GM12878 (cell line): ENCODE measurements around the gene SRRM3. TPM values are rescaled to one million over a fixed set of nuclear protein-coding genes. Genes with fewer than 3 reads are reported as not detected.

Experiments
- BCLAF1 ChIP-seq: fragments of 450-650 bp; IDR thresholded peaks from 2 replicates; pipeline ENCODE4 v1.6.1; 2017; ENCODE audit warnings: antibody characterized with exemption, mild to moderate bottlenecking, moderate library complexity
- CBX5 ChIP-seq: sonication (generic); IDR thresholded peaks from 2 replicates; pipeline ENCODE4 v1.6.1; 2016; ENCODE audit warnings: low read depth, moderate library complexity, mild to moderate bottlenecking, inconsistent platforms
- CEBPB ChIP-seq, 2 experiments: fragments of 150-350 bp in 1 of 2; IDR thresholded peaks; 2 replicates each; pipeline ENCODE4 v1.6.1; 2012 to 2014; ENCODE audit warnings: low read depth in 2 of 2, low read length in 2 of 2, borderline replicate concordance in 1 of 2, inconsistent platforms in 1 of 2
- CTCF ChIP-seq, 3 experiments: IDR thresholded peaks in 2 of 3; conservative IDR thresholded peaks in 1 of 3; 2 replicates each; pipeline ENCODE4 v1.5.1; 2011; ENCODE audit warnings: low read depth in 3 of 3, low read length in 3 of 3, mild to moderate bottlenecking in 3 of 3, control low read depth in 2 of 3, moderate library complexity in 2 of 3, inconsistent platforms in 1 of 3, mixed read lengths in 1 of 3; ENCODE audit not compliant: control insufficient read depth in 2 of 3, insufficient read depth in 1 of 3; ENCODE audit errors: extremely low read depth in 1 of 3
- HDAC6 ChIP-seq: fragments of 200-600 bp; sonication (generic); IDR thresholded peaks from one replicate; pipeline ENCODE4 v1.8.0; 2017; ENCODE audit warnings: antibody characterized with exemption; ENCODE audit not compliant: unreplicated experiment
- IKZF1 ChIP-seq: fragments of 450-650 bp; conservative IDR thresholded peaks from 2 replicates; pipeline ENCODE4 v1.6.1; 2017; ENCODE audit warnings: antibody characterized with exemption, mild to moderate bottlenecking
- KAT2A ChIP-seq: conservative IDR thresholded peaks from 2 replicates; pipeline ENCODE4 v1.6.1; 2011; ENCODE audit warnings: low read depth, low read length; ENCODE audit not compliant: control insufficient read depth
- NFIC ChIP-seq: IDR thresholded peaks from 2 replicates; pipeline ENCODE4 v1.6.1; 2012; ENCODE audit warnings: low read depth, mild to moderate bottlenecking, inconsistent platforms, low read length, moderate library complexity
- PML ChIP-seq: IDR thresholded peaks from 2 replicates; pipeline ENCODE4 v1.6.1; 2012; ENCODE audit warnings: low read length, inconsistent platforms
- RB1 ChIP-seq: fragments of 450-650 bp; formaldehyde crosslinking; IDR thresholded peaks from 2 replicates; pipeline ENCODE4 v1.6.1; 2017; ENCODE audit warnings: mild to moderate bottlenecking, borderline replicate concordance
- RCOR1 ChIP-seq: conservative IDR thresholded peaks from 2 replicates; pipeline ENCODE4 v1.6.1; 2012; ENCODE audit warnings: low read depth, low read length, improper control_type of control experiment
- SMARCA5 ChIP-seq: fragments of 450-650 bp; IDR thresholded peaks from 2 replicates; pipeline ENCODE4 v1.6.1; 2017; ENCODE audit warnings: mild to moderate bottlenecking
- TCF7 ChIP-seq: IDR thresholded peaks from 2 replicates; pipeline ENCODE4 v1.6.1; 2014; ENCODE audit warnings: antibody characterized with exemption, borderline replicate concordance
- ZBTB11 ChIP-seq: fragments of 450-650 bp; formaldehyde crosslinking; IDR thresholded peaks from 2 replicates; pipeline ENCODE4 v1.5.0; 2022; ENCODE audit warnings: mild to moderate bottlenecking, missing genetic modification characterization
- ZNF24 ChIP-seq: fragments of 450-650 bp; IDR thresholded peaks from 2 replicates; pipeline ENCODE4 v1.6.1; 2017; ENCODE audit warnings: antibody characterized with exemption, mild to moderate bottlenecking
- ZNF592 ChIP-seq: fragments of 450-650 bp; IDR thresholded peaks from 2 replicates; pipeline ENCODE4 v1.6.1; 2017; ENCODE audit warnings: mild to moderate bottlenecking, moderate library complexity
- ZSCAN29 ChIP-seq: fragments of 450-650 bp; IDR thresholded peaks from 2 replicates; pipeline ENCODE4 v1.6.1; 2017; ENCODE audit warnings: mild to moderate bottlenecking, moderate library complexity
- polyA plus RNA-seq, 11 experiments: library from polyadenylated mRNA; depleted of rRNA in 4 of 11; unstranded in 6 of 11; stranded (reverse) in 5 of 11; fragments of >200 nt; fragmentation: Nextera tagmentation in 4 of 11; fragmentation: Illumina TruSeq in 1 of 11; extraction: Ambion mirVana in 4 of 11; extraction: Trizol in 1 of 11; gene quantifications; 1 replicate in 1 of 11; 2 replicates in 10 of 11; pipeline versions ENCODE4 v1.2.1 to v1.2.3, GENCODE V29; 2011 to 2016; ENCODE audit warnings: inconsistent platforms in 2 of 11, missing spikeins in 2 of 11, low read depth in 1 of 11
- total RNA-seq, 4 experiments: library from RNA; depleted of rRNA in 3 of 4; stranded (reverse); fragments of >200 nt in 3 of 4; fragmentation: Illumina TruSeq in 1 of 4; extraction: Trizol in 1 of 4; gene quantifications; 2 replicates each; pipeline versions ENCODE4 v1.2.1 to v1.2.3, GENCODE V29; 2013 to 2021

SRRM3 gene
- total and polyA plus RNA-seq, 10 of the 15 experiments (the other 5 are each of a cell fraction or from before 2014, with no cell fraction given): 0.03 to 0.15 (median 0.05) TPM; not detected in 6

- TF ChIP-seq ZNF592: no peak
- no peak for TF ChIP-seq NFIC
- no peak for TF ChIP-seq KAT2A
- no peak for TF ChIP-seq TCF7
- peak; percentile 76; the same call in 1 of the 2 replicates for TF ChIP-seq PML
- TF ChIP-seq RB1: peak; percentile 67
- TF ChIP-seq CBX5: no peak
- no peak for TF ChIP-seq ZNF24
- TF ChIP-seq BCLAF1: no peak
- TF ChIP-seq SMARCA5: no peak
- no peak for TF ChIP-seq ZSCAN29
- no peak for TF ChIP-seq HDAC6
- TF ChIP-seq IKZF1: peak; percentile 89
- TF ChIP-seq ZBTB11 (CRISPR knock-in tag): no peak
- no peak for TF ChIP-seq CTCF (IDR thresholded peaks at IDR 0.05 in 2 of 3, conservative IDR thresholded peaks at IDR 0.05 in 1 of 3; ENCODE audit: control insufficient read depth in 2 of 3, extremely low read depth in 1 of 3, insufficient read depth in 1 of 3, low read depth in 3 of 3, low read length in 3 of 3)
- TF ChIP-seq CEBPB (IDR thresholded peaks at IDR 0.05; ENCODE audit: borderline replicate concordance in 1 of 2, low read depth in 2 of 2, low read length in 2 of 2): peak in 1 of 2 experiments; percentile 92; a peak in 1 of 4 replicates
- TF ChIP-seq RCOR1: no peak
Observed at GRCh38 chr7:76317782-76318487, 116.2 kb downstream of the SRRM3 start (continued).
